NK-92 (cell line): ENCODE data around the gene PPIP5K1.
"Not testable (repeated sequence)": the region's sequence is repeated elsewhere in the genome, so short reads cannot be mapped to it uniquely, and the experiment has no call there.

Source experiments
- DNase-seq: peaks from one replicate; lab custom pipeline; 2025; ENCODE audit not compliant: unreplicated experiment; lab: John Stamatoyannopoulos, UW

Gene PPIP5K1

GRCh38 chr15:43547539-43547938 lies 42.5 kb downstream of the PPIP5K1 start:
- DNase-seq = no peak

DNA sequence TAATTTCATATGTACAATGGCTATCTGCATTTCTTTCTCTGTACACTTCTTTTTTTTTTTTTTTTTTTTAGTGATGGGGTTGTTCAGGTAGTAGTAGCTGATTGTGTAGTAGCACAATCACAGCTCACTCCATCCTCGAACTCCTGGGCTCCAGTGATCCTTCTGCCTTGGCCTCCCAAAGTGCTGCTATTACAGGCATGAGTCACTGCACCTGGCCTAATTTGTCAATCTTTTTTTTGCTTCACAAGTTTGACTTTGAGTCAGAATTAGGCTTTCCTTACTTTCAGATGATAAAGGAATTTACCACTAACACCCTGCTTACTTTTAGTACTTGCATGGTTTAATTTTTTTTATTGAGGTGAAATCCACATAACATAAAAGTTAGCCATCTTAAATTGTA lies 44.6 kb downstream of the PPIP5K1 start:
- DNase-seq = no peak

DNA sequence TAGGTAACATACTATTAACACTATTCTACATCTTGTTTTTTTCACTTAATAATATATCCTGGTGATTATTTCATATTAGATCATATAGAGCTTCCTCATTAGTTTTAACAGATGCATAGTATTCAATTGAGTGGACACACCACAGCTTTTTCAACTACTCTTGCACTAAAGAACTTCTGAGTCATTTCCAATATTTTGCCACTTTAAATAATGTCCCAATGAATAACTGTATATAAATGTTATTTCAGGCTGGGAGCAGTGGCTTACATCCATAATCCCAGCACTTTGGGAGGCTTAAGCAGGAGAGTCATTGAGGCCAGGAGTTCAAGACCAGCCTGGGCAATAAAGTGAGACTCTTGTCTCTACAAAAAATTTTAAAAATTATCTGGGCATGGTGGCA lies 45.7 kb downstream of the PPIP5K1 start:
- DNase-seq = no peak

DNA sequence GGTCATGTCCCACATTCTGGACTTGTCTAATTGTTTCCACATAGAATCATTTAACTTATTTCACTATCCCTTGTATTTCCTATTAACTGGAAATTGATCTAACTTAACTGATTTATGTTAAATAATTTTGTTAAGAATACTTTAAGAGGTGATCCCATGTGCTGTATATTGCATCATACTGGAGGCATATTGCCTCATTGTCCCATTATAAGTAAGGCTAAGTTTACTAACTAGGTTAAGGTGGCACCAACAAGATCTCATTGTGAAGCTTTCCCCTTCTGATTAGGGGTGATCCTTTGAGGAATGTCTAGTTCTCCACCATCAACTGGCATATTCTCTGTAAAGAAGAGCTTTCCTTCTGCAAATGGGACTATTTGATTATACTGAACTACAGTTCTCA lies 48.2 kb downstream of the PPIP5K1 start:
- no peak for DNase-seq

GRCh38 chr15:43538091-43538490 lies 51.9 kb downstream of the PPIP5K1 start:
- DNase-seq = no peak

GRCh38 chr15:43534897-43535296 lies 55.1 kb downstream of the PPIP5K1 start:
- no peak for DNase-seq

- DNase-seq = not testable (repeated sequence)
Observed at GRCh38 chr15:43532826-43533225, 57.2 kb downstream of the PPIP5K1 start.

DNA sequence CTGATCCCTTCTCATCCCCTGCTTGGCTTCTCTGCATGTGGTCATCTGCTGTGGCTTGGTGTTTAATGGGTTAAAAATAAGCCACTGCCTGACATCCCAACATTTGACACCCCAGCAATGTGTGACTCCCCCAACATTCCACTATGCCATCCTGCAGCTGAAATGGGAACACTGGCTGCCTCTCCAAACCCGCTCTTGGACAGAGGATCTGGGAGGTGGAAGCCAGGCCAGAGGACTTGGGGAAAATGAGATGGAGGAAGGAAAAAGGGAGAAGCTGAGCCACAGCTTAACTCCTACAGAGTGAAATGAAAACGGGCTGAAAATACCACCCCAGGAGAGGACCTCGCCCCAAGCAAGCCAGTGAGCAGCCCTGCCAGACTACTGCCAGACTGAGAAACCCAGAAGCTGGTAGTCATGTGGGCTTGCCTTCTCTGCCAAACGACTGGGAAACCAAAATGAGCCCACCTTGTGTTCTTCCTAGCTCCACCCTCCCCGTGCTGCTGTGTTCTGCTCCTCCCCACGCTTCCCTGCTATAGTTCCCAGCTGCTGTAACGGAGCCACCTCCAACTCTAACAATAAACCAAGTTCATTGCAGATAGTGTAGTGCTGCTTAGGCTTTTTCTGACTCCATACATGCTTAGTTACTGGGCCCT lies 58.9 kb downstream of the PPIP5K1 start:
- DNase-seq = no peak

GRCh38 chr15:43529587-43530345 lies 60.2 kb downstream of the PPIP5K1 start:
- DNase-seq = no peak

DNA sequence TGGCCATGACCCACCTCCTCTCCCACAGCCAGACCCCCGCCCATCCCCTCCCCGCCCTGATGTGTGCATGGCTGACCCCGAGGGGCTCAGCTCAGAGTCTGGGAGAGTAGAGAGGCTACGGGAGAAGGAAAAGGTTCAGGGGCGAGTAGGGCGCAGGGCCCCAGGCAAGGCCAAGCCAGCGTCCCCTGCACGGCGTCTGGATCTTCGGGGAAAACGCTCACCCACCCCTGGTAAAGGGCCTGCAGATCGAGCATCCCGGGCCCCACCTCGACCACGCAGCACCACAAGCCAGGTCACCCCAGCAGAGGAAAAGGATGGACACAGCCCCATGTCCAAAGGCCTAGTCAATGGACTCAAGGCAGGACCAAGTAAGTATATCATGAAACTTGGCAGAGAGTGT lies 60.9 kb downstream of the PPIP5K1 start:
- DNase-seq = no peak

- no peak for DNase-seq
Observed at GRCh38 chr15:43528542-43529007, 61.4 kb downstream of the PPIP5K1 start.

GRCh38 chr15:43527802-43528541 lies 62.0 kb downstream of the PPIP5K1 start:
- no peak for DNase-seq

DNA sequence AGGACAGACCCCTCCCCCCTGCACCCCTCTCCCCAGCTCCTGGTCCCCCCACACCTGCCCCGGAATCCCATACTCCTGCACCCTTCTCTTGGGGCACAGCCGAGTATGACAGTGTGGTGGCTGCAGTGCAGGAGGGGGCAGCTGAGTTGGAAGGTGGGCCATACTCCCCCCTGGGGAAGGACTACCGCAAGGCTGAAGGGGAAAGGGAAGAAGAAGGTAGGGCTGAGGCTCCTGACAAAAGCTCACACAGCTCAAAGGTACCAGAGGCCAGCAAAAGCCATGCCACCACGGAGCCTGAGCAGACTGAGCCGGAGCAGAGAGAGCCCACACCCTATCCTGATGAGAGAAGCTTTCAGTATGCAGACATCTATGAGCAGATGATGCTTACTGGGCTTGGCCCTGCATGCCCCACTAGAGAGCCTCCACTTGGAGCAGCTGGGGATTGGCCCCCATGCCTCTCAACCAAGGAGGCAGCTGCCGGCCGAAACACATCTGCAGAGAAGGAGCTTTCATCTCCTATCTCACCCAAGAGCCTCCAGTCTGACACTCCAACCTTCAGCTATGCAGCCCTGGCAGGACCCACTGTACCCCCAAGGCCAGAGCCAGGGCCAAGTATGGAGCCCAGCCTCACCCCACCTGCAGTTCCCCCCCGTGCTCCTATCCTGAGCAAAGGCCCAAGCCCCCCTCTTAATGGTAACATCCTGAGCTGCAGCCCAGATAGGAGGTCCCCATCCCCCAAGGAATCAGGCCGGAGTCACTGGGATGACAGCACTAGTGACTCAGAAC lies 62.8 kb downstream of the PPIP5K1 start:
- no peak for DNase-seq

DNA sequence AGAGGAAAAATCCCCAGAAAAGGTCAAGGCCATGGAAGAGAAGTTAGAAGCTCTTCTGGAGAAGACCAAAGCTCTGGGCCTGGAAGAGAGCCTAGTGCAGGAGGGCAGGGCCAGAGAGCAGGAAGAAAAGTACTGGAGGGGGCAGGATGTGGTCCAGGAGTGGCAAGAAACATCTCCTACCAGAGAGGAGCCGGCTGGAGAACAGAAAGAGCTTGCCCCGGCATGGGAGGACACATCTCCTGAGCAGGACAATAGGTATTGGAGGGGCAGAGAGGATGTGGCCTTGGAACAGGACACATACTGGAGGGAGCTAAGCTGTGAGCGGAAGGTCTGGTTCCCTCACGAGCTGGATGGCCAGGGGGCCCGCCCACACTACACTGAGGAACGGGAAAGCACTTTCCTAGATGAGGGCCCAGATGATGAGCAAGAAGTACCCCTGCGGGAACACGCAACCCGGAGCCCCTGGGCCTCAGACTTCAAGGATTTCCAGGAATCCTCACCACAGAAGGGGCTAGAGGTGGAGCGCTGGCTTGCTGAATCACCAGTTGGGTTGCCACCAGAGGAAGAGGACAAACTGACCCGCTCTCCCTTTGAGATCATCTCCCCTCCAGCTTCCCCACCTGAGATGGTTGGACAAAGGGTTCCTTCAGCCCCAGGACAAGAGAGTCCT lies 63.6 kb downstream of the PPIP5K1 start:
- DNase-seq = no peak

- DNase-seq = no peak
Observed at GRCh38 chr15:43525131-43525530, 64.9 kb downstream of the PPIP5K1 start.

DNA sequence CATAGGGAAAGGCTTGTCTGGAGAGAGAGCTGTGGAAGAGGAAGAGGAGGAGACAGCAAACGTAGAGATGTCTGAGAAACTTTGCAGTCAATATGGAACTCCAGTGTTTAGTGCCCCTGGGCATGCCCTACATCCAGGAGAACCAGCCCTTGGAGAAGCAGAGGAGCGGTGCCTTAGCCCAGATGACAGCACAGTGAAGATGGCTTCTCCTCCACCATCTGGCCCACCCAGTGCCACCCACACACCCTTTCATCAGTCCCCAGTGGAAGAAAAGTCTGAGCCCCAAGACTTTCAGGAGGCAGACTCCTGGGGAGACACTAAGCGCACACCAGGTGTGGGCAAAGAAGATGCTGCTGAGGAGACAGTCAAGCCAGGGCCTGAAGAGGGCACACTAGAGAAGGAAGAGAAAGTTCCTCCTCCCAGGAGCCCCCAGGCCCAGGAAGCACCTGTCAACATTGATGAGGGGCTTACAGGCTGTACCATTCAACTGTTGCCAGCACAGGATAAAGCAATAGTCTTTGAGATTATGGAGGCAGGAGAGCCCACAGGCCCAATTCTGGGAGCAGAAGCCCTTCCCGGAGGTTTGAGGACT lies 65.7 kb downstream of the PPIP5K1 start:
- no peak for DNase-seq

- no peak for DNase-seq
Observed at GRCh38 chr15:43523646-43524045, 66.4 kb downstream of the PPIP5K1 start.

GRCh38 chr15:43522247-43522646 lies 67.8 kb downstream of the PPIP5K1 start:
- no peak for DNase-seq

- no peak for DNase-seq
Observed at GRCh38 chr15:43521419-43521818, 68.6 kb downstream of the PPIP5K1 start.

GRCh38 chr15:43520138-43520537 lies 69.9 kb downstream of the PPIP5K1 start:
- DNase-seq = no peak
